GM21825 (cell line): ENCODE data around the gene TMPRSS4.

Source experiments
- ATAC-seq: cut with Tn5 transposase; IDR thresholded peaks from one replicate; pipeline ENCODE4 v1.9.1; 2021; ENCODE audit warnings: mild to moderate bottlenecking, moderate library complexity; ENCODE audit not compliant: unreplicated experiment

TMPRSS4 gene

DNA sequence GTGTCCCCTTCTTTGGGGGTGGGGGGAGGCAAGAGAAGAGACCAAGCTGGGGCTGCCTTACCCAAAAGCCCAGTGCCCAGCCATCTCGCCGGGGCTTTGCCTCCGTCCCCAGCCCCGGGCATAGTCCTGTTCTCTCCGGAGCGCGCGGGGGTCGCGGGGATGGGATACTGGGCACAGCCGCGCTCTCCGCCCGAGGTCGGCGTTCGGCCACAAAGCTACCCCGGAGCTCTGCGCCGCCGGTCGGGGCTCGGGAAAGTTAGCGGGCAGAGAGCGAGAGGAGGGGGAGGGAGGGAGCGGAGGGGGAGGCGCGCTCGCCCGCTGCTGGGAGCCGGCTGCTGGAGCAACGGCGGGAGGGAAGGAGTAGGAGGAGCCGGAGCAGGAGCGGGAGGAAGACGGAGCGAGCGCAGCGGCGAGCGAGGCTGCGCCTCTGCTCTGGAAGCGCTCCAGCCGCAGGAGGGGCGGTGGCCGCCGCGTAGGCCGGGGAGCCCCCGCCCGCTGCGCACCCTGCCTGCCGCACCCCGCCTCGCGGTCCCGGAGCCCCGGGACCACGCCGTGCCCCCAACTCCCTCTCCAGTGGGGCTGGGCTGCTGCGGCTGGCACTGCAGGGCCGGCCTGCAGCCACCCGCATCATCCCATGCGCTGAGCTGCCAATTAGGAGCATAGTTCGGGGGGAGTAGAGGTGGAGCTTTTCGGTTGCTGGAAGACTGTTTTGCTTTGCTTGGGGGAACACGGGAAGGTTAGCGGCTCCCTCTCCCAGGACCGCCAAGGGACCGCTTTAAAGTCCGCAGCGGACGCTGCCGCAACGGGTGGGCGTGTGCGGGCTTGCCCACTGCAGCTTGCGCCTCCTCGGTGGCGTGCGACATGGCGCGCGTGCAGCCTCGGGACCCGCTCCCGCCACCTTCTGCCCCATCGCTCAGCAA lies 75.9 kb downstream of the TMPRSS4 start, which contains the start of gene SCN4B:
Gene SCN4B, minus strand, starts transcription at position 272 of the 920 bp plus-strand sequence. Its CDS starts 150 bp downstream, at position 122.
- ATAC-seq: no peak

DNA sequence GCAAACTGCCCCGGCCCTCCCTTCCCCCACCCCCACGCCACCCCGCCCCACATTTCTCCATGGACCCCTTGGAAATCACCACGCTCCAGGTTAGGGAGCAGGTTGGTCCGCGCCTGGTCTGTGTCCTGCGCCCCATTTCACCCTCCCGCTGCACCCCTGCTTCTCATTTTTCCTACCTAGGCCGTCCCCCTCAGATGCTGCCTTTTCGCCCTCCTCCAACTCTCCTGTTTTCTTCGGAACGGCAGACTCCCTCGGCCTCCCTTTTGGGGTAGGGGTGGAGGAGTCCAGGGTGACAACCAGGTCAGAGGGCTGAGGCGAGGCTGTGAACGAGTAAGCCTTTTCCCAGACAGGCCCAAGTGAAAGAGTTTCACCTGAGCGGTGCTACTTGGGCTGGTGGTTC lies 76.6 kb downstream of the TMPRSS4 start:
- ATAC-seq: no peak

DNA sequence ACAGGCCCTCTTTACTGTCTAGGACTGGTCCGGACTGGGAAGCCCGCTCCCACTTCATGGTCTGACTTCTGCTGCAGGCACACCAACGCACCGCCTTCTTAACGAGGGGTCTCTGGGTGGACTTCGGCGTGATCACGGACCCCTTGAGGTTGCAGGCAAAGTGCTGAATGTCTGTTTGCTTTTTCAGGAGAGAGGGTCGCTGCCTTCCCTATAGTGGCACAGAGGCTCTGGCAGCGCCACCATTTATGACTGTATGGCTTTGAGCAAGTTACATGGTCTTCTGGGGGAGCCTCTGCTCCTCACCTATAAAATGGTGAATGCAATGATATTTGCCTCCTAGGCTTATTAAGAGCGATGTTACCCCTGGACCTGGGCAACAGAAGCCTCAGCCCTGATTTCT lies 77.1 kb downstream of the TMPRSS4 start:
- no peak for ATAC-seq

DNA sequence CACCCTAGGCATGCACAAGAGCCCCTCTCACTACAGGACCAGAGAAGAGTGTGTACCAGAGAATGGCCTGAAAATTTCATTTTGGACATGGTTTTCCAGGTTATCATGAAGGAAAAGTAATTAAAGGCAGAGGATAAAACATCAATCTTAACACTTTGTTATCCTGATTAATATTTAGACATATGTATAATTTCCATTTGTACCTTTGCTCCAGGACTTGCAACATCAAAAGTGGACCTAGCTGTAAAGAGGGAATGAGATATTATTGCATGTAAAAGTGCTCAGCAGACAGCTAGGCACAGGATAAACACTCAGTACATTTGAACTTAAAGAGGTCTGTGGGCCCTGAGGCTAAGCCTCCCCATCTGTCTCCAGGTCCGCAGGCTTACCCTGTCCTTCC lies 77.8 kb downstream of the TMPRSS4 start:
- no peak for ATAC-seq

DNA sequence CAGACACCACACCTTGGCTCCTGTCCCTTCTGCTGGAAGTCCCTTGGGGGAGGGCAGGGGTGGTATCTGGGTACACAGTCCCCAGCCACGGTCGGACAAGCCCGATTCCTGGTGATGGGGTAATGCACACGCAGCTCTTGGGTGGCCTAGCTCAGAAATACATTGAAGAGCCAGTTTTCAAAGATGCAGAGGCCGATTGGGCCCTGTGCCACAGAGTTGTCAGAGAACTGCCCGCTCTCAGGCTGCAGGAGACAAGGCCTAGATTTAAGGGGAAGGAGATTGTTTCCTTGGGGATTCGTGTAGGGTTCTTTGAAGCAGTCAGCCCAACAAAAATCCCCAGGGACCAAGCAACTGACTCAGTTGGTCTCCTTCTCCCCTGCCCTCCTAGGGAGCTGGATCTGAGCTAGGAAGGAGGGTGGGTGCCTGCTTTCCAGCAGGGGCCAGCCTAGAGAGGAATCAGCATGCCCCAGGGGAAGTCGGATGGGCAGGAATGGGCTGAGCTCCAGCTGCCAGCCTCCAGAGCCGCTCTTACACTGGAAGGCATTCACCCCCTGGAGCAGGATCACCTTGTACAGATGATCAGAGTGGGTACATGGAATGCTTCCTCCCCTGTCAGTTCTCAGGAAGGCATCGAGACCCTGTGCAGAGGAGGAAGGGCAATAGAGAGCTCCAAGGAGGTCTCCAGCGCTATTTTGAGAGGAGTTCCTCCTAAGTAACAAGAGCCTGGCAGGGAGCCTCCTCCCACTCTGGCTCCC lies 79.1 kb downstream of the TMPRSS4 start:
- ATAC-seq: no peak

DNA sequence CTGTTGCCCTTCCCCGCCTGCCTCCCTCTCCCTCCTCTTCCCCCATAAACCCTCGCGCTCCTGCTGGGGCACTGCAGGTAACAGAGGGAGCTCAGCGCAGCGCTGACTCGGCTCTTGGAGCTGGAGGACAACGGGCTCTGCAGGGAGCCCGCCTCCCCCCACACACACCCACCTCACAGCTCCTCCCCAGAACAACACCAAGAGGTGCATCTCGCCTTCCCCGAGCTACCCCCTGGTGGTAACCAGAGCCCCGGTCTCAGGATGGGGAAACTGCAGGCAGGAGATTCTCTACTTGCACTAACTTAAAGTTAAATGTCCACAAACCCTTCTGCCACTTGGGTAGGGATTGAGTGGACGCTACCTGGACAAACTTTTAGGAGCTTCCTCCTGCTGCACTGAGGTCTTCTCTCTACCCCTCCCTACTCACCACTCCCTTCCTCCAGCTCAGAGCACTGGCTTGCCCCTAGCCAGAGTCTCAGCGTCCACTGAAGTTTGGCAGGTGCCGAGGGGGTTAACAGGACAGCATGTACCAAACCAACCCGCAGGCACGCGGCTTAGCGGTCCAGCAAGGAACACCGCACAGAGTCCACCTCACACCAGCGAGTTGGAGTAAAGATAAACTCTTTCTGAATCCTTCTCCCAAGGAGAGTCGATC lies 79.8 kb downstream of the TMPRSS4 start:
- ATAC-seq: no peak

DNA sequence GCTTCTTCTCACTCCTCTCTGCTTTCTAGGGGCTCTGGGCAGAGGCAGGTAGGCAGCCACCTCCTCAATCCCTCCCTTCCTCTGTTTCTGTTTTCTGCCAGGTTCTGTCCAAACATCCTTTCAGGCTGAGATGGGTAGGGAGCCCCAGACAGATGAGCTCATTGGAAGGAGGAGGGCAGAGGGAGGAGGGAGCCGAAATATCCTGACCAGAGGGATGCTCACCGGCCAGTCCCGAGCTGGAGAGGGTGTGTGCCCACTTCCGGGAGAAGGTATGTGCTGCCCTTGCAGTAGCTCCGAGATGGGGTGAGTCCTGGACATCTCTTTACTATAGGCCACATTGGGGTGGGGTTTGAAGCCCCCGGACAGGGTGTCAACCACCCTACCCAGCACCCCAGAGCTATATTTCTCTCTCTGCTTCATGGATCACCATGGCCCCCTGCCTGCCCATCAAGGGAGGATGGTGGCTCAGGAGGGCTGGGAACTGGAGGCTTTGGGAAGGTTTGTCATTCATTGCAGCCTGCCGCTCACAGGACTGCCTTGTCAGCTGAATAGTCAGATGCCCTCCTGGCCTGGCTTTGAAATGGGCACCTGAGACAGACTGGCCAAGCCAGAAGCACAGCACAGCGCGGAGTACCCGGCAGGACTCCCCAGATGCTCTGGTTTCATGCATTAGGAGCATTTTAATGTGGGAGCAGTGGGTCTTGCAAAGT lies 80.5 kb downstream of the TMPRSS4 start:
- no peak for ATAC-seq

DNA sequence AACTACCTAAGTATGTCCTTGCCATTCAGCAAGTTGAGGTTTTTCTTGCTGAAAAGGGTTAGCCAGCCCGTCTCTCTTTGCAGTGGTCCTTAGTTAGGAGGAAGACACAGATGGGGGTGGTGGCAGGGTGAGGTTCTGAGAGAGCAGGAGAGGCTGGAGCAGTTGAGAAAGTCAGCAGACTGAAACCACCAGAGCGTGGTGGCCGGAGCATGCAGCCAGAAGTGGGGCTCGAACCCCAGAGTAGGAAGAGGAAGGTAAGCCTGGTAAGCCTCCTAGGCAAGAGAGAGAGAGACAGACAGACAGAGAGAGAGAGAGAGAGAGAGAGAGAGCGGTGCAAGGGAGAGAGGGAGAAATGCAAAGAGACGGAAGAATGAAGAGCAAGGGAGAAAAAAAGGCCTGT lies 84.9 kb downstream of the TMPRSS4 start:
- ATAC-seq: no peak

DNA sequence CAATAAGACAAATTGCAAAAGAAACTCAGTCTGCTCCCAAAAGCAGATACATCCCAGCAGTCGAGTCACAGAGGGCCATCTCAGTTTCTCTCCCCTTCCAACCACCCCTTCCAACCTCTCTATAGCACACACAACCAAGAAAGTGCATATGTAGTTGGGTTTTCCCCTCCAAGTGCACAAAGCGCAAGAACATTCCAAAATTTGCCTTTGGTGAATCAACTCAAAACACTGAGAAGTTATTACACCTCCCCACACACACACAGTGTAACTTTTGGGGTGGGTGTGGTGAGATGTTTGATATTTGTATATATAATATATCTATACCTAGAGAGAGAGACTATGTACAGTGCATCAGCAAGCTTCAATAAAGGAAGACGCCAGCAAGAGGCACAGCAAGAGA lies 86.0 kb downstream of the TMPRSS4 start:
- ATAC-seq: no peak

DNA sequence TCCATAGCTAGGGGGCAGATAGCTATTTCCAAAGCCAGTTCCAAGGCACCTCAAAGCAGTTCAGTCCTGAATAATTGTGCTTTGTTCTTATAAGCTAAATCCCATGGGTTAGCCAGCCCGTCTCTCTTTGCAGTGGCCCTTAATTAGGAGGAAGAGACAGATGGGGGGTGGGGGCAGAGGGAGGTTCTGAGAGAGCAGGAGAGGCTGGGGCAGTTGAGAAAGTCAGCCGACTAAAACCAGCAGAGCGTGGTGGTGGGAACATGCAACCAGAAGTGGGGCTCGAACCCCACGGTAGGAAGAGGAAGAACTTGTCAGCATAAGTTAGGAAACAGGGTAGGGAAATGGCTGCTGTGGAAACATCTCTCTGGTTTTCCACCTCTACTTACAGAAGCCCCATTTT lies 86.6 kb downstream of the TMPRSS4 start:
- no peak for ATAC-seq

DNA sequence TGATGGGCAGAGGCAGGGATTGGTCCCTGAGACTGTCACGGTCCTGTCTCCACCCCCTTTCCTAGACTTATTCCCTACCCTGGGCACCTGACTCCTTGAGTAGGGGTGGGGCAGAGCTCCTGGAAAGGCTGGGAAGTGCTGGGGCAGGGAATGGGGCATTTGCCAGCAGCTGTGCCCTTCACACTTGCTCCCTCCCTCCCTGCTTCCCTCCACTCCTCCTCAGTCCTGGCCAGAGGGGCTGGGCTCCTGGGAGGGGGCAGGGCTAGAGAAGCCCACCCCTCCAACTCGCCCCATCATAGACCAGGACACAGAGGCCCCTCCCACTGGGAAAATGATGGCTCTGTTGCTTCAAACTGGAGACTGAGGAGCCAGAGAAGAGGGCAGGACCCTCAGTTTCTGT lies 88.0 kb downstream of the TMPRSS4 start:
- no peak for ATAC-seq

DNA sequence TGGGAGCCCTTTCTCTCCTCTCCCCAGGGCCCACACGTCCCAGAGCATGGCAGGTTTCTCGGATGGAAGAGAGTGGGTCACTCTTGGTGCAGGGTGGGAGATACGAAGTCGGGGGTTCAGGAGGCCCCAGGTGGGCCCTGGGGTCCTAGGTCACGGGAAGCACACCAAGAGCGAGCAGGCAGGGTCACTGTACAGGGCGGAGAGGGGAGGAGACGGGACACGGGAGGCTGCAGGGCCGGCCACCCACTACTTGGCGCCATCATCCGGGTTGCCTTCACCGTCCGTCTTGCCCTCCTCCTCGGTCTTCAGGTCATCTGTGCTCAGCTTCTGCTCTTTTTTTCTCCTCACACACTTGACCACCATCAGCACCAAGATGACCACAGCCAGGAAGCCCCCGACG lies 89.8 kb downstream of the TMPRSS4 start:
- ATAC-seq: no peak

DNA sequence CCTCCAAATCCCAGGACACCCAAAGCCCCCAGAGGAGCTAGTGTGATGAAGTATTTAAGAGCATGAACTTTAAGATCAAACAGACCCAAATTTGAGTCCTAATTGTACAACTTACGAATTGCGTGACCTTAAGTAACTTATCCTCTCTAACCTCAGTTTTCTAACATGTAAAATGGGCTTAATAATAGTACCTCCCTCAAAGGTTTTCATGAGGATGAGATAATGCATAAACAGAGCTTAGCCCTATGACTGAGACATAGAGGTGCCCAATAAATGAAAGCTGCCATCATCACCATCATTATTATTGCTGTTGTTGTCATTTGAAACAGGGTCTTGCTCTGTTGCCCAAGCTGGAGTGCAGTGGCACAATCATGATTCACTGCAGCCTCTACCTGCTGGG lies 90.4 kb downstream of the TMPRSS4 start:
- ATAC-seq: no peak

DNA sequence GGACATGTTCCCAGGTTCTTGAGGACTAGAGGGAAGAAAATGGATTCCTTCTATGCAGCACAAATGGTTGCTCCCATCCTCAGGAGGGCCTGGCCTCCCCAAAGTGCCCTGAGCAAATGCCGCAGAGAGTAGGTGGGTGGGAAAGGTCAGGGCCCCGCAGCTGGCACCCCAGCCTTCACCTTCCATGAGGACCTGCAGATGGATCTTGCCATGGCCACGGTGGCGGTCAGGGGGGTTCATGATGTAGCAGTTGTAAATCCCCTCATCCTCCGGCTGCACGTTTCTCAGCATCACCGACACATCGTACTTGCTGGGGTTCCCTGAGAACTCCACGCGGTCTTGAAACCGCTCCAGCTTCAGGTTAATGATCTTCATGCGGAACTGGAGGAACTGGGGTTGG lies 91.0 kb downstream of the TMPRSS4 start:
- no peak for ATAC-seq

DNA sequence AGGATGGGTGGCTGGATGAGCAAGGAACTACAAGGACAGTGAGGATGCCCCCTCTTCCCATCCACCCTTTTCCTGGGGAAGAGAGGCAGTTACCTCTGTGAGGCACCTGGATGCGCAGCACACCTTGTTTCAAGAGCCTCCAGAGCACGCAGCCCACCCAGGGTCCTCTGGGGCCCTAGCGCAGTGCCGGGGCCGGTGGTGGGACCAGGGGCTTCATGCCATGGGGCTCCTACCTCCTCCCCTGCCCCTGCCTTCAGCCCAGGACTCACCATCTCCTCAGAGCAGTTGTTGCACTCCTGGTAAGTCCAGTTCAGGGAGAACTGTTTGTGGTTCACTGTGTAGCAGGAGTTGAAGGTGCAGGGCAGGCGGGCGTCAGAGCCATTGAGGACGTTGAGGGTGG lies 91.4 kb downstream of the TMPRSS4 start:
- ATAC-seq: no peak

DNA sequence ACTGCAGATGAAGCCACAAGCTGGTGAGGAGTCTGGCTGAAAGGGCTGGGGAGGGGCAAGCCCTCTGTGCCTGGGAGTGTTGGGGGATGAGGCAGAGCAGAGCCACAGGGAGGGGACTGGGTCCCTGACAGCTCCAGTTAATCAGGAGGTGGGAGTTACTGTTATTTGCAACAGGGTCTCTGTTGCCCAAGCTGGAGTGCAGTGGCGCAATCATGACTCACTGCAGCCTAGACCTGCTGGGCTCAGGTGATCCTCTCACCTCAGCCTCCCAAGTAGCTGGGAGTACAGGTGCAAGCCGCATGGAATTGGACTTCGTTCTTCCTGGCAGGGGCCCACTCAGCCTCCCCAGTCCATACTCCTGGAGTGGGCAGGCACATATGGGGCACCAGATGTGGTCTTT lies 91.9 kb downstream of the TMPRSS4 start:
- no peak for ATAC-seq

DNA sequence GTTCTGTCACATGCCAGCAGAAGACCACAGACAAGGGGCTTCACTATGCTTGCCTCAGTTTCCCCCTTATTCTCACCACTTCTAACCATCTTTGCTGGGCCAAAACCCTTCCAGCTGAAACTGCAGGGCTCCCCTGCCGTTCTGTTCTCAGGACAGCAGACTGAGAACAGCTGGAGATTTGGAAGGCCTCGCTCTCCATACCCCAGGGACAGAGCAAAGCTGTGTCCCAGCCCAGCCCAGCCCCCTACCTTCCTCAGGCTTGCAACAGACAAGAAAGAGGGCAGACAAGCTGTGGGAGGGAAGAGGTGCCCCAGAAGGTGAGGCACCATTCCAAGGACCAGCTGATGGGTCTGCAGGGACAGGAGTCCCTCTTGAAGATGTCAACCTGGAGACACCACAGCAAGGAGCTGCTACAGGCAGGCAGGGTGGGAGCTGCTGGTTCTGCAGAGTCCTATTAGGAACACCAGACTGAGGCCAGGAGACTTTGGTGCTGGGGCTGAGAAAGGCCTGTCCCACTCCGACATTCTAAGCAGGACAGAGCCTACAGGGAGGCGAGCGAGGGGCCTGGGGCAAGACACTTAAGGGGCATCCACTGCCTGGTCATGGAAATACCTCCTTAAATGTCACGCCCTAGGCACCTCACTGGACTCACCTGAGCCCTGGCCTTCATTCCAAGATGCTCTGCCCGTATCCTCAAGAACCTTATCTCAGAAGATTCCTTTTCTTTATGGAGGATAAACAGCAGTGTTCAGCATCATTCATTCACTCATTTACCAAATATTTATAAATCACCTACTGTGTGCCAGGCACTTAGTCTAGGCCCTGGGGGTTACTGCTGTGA lies 92.6 kb downstream of the TMPRSS4 start:
- ATAC-seq: no peak

DNA sequence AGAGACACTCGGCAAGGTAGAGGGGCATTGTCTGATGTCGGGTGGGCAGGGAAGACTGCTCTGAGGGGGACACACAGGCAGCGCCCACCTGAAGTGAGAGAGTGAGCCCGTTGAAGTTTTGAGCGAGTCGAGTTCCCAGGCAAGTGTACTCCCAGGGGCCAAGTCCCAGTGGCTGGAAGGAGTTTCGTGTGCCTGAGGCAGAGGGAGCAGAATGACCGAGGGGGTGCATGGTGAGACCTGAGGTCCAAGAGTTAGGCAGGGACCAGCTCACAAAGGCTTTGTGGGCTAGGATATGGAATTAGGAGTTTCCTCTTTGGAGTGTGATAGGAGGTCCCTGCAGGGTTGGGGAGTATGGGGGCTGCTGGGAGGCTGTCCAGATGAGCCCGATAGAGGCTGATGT lies 93.4 kb downstream of the TMPRSS4 start:
- ATAC-seq: no peak

DNA sequence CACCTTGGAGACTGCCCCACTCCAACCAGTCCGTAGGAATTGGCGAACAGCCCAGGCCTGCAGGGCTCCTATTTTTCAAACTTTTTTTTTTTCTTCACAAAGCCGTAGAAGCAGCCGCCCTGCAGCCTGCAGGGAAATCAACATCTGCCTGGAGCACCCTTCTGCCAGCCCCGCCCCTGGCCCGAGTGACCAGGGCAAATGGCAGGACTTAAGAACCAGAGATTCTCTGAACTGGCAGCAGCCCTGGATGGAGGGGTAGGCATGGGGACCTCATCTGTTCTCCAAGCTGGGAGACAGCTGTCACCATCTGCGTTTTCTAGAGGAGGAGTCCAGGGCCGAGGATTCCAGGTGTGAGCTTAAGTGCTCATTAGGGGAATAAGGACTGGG lies 94.0 kb downstream of the TMPRSS4 start:
- no peak for ATAC-seq
